ENCODE data around the gene IFT122.

The IFT122 gene

DNA sequence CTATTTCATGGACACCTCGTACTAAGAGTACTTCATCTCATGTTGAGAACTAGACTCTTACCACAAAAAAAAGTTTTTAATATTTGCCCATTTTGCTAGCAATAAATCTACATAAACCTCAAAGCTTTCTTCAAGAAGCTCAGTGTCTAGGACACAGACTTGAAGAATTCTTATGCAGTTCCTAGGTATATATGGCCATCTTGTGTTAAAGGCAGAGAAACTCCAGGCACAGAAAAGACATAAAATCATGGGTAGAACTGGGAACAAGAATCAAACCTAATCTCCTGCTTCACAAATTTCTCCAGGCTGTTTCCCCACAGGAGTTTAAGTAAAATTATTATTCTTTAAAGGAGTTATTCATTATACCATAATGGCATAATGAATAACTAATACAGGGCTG, 4.7 kb upstream of the IFT122 start:
- DNase-seq (ENCODE audit: low spot score) = peak; percentile 26

DNA sequence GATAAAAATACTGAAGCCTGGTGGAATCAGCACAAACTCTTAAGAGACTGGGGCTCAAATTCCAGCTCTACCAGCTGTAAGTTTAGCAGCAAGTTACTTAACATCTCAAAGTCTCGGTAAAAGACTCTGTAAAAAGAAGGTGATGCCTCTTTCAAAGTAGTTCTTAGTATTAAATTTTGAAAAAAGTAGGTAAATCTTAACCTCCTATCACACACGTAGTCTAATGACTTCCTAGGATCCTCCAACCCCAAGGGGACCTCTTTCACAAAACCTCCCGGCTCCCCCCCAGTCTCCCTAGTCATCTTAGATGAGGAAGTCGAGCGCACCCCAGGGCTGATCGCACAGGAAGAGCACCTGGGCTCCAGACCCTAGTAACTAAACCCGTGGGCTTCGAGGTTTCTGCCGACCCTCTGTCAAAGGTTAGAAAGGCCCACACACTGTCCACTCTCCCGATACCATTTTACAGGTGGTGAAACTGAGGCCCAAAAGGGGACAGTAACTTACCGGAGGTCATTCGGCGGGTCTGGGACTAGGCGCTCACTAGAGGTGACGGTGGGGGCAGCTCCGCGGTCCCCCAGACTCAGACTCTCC, 703 bp upstream of the IFT122 start:
- peak; percentile 50 for DNase-seq (ENCODE audit: low spot score)

DNA sequence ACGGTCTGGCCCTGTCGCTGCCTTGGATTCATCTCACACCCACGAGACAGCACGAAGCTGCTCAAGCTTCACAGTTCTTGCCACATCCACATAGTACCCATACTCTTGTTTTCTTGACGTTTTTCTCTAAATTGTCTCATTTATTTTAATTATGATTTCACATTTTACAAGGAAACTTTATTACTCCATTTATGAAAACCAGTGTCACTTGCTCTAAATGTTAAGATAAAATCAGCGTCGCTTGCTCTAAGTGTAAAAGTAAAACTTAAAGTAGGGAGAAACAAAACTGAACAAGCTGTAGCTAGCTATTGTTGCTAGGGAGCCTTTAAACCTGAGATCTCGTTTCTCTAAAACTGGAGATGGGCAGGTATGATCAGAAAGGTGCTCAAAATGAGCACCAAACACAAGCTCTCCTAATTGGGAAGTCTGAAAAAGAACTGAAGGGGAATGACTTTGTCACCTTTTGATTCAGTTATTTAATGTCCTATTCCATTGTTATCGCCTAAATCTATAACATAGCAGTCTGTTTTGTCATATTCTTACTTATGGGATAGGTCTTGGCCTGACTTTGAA, 680 bp downstream of the IFT122 start:
- DNase-seq (ENCODE audit: low spot score) = peak; percentile 21

DNA sequence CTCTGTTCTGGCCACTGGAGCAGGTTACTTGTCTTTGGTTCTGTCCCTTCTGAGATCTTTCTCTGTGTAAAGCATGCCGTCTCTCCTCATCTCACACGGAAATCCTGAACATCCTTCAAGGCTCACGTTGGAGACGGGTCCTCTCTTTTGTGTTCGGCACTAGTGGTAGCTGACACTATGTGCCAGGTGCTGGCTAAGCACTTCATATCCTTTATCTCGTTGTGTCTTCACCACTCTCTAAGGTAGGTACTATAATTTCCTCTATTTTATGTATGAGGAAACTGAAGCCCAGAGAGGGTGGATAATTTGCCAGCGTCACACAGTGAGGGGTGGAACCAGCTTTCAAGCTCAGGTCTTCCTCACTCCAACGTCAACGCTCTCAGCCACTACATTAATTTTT, 1.2 kb downstream of the IFT122 start:
- no peak for DNase-seq (ENCODE audit: low spot score)

DNA sequence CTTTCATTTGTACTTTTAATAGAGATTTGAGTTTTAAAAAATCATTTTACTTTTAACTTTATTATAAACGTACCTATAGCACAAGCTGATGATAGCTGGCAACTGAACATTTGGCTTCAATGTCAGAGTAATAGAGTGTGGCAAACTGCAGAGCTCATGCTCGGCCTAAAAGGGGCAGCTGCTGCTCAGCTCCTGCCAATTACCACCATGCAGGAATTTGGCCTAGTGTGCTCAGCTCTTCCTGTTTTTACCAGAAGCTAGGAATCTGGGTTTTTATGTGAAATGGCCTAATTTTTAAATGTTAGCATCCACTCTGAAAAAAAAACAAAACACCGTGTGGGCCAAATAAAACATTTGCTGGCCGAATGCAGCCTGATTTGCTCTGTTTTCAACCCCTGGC, 1.8 kb downstream of the IFT122 start:
- DNase-seq (ENCODE audit: low spot score) = no peak

DNA sequence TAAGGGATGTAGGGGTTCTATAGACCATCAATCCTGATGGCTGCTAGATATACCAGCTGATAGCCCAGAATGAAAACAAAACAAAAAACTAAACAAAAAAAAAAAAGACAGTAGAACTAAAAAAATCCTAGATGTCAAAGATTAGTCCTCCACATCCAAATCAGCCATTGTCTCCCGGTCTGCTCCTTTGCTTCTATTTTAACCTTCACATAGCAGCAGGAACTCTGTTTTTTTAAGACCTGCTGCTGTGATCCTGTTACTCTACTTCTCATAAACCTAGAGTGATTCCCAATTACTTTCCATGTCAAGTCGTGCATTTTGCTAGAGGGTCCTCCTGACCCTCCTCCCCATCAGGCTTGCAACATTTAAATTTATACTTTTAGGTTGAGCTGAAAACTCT, 2.5 kb downstream of the IFT122 start:
- no peak for DNase-seq (ENCODE audit: low spot score)

DNA sequence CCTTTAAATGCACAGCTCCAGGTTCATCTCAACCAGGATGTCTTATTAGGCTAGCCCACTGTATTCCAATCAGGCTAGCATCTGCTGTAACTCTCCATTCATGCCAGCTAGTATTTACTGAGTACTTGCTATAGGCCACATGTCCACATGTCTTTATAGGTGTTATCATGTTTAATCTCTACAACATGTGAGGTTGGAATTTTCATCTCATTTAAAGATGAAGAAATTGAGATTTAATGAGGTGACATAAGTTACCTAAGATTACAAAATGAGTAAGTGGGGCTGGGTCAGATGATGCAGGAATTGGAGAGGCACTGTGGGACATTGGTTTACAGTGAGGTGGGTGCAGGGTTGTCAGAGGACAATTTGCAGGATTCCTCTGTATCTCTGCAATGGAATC, 2.9 kb downstream of the IFT122 start:
- DNase-seq (ENCODE audit: low spot score) = no peak

DNA sequence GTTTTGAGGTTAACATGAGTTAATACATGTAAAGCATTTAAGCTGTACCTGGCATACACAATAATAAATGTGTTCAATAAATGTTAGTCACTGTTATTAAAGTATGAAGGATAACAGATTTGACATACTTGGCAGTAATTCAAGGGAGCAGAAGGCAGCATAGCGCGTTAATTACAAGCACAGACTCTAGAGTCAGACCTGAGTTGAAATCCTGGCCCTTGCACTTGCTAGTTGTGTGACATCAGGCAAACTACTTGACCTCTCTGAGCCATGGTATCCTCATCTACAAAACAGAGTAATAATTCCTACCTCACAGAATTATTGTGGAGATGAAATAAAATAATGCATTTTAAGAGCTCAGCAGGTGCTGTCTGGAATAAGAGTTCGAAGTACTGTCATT, 5.4 kb downstream of the IFT122 start:
- DNase-seq (ENCODE audit: low spot score) = no peak

DNA sequence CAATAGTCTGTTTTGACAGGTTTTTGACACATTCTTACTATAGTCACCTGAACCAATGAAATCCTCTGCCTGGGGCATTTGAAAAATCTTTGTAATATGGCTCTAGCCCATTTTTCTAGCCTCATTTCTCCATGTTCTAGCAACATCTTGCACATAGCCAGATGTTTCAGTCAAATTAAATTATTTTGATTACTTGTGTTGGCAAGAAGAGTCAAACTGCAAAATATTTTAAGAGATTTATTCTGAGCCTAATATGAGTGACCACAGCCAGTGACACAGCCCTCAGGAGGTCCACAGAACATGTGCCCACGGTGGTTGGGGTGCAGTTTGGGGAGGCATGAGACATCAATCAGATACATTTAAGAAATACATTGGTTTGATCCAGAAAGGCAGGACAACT, 6.9 kb downstream of the IFT122 start:
- DNase-seq (ENCODE audit: low spot score) = no peak

DNA sequence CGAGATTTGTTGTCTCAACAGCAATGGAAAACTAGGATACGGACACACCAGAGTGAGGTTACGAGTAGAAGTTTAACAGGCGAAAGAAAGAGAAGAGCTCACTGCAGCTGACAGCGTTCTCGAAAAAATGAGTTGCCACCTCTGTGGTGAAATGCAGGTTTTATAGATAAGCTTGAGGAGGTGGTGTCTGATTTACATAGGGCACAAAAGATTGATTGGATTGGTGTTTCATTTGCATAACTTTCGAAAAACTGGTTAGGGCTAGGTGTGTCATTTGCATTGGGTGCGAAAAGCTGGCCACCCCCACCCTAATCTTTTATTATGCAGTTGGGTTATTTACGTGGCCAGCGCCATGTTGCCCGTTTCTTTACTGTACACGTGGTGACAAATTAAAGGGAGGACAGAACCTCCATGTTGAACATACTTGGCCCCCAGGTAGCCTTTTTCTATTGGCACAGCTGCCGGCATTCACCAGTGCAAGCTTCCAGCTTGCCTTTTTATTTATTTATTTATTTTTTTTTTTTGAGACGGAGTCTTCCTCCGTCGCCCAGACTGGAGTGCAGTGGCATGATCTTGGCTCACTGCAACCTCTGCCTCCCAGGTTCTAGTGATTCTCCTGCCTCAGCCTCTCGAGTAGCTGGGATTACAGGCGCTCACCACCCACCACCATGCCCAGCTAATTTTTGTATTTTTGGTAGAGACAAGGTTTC, 8.3 kb downstream of the IFT122 start:
- no peak for DNase-seq (ENCODE audit: low spot score)

DNA sequence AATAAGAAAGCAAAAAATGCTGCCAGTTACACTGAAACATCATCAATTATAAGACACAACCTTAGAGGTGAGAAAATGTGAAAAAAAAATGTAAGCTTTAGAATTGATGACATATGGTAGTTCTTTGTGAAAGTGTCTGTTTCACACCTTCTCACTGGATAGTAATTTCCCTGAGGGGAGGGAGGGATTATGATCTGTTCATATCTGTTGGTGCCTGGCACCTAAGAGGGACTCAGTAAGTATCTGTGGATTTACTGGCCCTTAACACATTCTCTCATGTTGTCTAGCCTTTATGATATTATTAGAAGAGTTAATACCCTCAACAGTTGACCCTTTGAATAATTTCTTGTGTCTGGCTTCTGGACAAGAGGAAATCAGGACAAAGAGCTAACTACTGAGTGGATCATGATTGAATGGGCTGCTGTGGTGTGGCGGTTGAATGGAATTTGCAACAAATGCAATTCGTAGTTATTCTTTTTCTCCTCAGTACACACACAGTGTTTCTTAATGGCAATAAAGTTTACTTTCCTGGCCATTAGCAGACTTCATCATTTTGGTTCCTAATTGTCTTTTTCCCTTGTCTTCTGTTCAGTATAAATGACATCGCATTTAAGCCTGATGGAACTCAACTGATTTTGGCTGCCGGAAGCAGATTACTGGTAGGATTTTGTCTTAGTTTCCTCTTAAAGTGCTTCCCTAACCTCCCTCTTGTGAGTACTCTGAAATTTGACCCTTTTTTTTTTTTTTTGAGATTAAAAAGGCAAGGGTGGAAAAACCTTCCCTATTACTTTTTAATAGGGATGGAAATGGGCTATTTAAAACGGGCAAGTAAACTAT, 9.5 kb downstream of the IFT122 start:
- DNase-seq (ENCODE audit: low spot score) = no peak

DNA sequence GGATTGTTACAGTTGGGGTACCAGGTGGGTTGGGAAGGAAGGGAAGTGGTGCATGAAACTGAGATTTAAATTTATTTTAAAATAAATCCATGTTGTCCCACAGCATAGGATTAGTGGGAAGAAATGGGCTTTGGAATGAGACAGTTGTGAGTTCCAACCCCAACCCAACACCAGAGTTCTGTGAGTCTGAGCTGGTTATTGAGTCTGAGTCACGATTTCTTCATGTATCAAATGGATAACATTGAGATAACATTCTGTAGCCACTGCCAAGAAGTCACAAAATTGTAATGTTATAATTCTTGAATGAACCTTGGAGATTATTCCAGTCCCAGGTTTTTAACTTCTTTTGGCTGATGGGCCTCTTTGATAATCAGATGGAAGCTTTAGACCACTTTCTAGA, 13.7 kb downstream of the IFT122 start:
- DNase-seq (ENCODE audit: low spot score) = no peak

DNA sequence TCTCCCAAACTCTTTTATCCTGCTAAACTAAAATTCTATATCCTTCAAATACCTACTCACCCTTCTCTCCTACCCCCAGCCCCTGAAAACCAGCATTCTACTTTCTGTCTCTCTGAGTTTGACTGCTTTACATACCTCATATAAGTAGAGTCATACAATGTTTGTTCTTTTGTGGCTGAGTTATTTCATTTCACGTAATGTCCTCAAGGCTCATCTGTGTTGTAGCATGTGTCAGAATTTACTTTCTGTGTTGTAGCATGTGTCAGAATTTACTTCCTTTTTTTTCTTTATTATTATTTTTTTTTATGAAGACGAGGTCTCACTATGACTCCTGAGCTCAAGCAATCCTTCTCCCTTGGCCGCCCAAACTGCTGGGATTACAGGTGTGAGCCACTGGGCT, 20.1 kb downstream of the IFT122 start:
- no peak for DNase-seq (ENCODE audit: low spot score)

DNA sequence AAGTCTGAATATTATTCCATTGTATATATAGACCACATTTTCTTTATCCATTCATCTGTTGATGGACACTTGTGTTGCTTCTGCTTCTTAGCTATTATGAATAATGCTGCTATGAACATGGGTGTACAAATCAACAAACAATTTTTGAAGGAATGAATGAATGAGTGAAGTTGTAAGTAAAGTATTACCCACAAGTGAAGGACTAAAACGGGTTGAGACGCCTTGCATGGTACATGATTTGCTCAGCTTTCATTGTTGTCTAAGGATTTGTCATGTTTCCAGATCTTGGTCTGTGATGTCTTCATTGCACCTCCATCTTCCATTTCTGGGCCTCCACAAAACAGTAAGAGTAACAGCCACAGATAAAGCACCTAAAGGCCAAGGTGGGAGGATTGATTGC, 20.5 kb downstream of the IFT122 start:
- DNase-seq (ENCODE audit: low spot score) = no peak

DNA sequence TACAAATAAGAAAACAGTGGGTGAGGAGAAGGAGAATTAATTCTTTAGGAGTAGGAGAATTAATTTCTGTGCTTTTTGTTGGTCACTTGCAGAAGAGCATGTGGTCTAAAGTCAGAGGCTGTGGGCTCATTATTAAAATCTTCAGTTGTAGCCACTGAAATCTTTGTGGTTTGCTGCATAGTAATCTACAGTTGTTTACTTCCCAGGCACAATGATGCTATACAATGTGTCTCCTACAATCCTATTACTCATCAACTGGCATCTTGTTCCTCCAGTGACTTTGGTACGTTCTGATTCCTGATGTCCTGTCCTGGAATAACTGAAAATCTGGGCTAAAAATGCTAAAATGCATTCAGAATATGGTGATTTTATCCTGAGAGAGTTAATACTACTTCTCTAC, 21.0 kb downstream of the IFT122 start:
- no peak for DNase-seq (ENCODE audit: low spot score)

DNA sequence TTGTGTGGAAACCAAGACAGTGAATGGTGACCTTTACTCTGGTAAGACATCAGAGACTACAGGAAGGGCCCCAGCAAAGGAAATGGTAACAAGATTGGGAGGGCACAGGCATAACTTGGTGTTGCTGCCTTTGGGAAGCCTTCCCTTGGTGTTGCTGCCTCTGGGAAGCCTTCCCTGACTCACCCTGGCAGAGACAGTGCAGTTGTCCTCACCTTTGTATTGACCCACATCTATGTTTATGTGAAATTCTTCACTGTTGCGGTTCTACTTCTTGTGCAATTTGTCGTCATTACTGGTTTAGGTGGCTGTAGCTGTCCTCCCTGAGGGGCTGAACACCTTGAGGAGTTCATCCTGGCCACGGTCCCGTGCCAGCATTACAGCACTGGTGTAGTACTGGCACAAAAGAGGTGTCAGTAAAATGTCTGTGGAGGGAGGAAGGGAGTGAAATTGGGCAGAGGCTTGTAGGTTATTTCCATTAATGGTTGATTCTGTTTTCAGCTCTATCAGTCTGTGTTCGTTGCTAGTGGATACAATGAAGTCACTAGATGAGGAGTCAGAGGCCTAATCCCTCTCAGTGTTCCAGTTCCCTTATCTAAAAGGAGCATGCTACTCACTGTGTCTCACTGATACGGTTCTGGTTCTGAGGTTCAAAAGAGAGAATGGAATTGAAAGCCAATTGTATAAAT, 21.6 kb downstream of the IFT122 start:
- no peak for DNase-seq (ENCODE audit: low spot score)

DNA sequence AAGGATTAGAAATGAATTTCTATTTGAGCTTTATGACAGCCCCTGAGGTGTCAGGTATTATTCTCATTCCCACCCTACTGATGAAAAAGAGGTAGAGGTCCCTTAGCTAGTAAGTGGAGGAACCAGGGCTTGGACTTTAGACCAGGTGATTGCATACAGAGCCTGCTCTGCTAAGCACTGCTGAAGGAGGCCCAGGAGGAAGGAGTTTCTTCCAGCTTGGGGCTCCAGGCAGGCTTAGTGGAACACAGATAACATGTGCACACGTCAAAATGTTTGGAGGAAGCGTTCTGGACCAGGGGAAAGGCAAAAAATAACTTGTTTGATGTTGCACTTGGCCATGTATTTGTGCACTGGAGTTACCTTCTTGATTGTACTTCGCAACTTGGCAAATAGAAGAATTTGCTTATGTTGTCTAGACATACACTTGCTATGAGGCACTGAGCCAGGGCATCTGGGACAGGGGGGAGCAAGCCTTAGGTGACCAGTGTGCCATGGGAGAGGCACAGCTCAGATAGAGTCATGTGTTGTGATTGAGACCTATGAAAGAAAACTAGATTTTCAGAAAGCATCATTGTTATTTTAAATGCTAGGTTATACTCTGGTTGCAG, 22.4 kb downstream of the IFT122 start:
- no peak for DNase-seq (ENCODE audit: low spot score)

DNA sequence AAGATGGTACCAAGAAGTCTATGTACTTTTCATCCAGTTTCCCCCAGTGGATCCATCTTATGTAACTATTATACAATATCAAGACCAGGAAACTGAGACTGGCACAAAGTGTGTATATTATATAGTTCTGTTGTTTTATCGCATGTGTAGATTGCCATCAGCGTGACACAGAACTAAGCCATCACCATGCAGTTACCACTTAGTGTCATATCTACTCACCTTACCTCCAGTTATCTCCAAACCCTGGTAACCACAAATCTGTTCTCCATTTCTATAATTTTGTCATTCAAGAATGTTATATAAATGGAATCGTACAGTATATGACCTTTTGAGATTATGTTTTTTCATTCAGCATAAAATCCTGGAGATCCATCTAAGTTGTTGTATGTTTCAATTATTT, 23.1 kb downstream of the IFT122 start:
- DNase-seq (ENCODE audit: low spot score) = no peak

DNA sequence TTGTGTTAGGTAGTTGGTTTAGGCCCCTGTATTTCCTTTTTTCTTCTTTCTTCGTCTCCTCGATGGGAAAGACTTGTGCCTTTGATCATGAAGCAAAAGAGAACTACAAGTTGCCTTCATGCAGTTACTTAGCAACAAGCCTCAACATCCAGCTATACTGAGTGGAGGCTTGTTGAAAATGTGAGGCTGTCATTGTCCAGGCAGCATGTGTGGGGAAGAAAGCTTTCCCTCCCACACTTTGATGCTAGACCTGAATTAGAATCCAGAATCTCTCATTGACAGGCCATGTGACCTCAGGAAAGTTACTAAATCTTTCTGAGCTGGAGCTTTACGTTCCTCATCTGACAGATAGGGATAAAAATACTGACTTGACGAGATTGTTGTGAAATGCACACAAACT, 23.7 kb downstream of the IFT122 start:
- DNase-seq (ENCODE audit: low spot score) = no peak

DNA sequence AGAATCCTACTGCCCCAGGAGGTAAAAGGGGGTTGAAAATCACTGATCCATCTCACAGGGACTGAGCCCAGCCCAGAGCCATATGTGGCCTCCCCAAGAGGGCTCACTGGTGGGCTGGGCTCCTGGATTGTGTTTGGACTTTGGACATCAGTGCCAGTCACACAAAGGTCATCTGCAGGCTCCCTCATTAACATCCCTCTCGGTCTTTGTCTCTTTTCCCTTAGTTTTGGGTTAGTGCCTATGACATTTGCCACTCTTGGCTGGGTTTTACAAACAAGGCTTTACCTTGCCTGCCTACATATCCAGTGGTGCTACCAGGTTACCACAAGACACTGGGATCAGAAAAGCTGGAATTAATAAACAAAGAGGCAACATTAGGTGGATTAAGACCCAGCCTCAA, 27.9 kb downstream of the IFT122 start:
- no peak for DNase-seq (ENCODE audit: low spot score)

DNA sequence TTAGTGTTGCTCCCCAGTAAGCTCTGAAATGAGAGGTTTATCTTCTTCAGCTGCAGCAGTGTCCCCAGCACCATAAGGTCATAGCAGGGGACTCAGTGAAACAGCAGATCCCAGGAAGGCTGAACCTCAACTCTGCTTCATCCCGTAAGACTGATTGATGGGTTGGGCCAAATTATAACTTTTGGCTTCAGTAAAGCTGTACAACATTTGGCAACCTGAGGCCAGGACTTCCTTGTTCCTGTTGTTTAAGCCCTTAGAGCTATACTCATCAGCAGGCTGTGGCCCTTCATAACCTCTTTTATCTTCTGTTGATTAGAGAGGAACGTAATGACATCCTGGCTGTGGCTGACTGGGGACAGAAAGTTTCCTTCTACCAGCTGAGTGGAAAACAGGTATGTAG, 29.0 kb downstream of the IFT122 start:
- no peak for DNase-seq (ENCODE audit: low spot score)

DNA sequence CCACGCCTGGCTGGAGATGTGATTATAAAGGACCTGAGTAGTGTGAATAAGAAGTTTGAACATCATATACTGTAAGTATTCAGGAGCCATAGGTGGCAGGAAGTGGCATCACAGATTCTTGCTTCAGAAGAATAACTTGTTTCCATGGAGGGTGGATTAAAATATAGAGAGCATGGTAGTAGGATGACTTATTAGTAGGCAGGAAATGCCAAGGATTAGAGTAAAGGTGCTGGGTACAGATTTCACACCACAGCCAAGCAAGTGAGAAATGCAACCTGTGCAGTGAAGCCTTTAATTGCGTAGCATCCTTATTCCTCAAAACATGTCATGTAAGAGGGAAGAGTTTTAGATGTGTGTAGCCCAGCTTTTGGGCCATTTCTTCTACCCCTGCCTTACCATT, 30.8 kb downstream of the IFT122 start:
- DNase-seq (ENCODE audit: low spot score) = no peak

Data from RKO (cell line).